NCI-H510A (cell line): ENCODE results near the gene ABHD10.

Experiments
- DNase-seq: peaks from one replicate; lab custom pipeline; 2025; lab: John Stamatoyannopoulos, UW

The ABHD10 gene

DNA sequence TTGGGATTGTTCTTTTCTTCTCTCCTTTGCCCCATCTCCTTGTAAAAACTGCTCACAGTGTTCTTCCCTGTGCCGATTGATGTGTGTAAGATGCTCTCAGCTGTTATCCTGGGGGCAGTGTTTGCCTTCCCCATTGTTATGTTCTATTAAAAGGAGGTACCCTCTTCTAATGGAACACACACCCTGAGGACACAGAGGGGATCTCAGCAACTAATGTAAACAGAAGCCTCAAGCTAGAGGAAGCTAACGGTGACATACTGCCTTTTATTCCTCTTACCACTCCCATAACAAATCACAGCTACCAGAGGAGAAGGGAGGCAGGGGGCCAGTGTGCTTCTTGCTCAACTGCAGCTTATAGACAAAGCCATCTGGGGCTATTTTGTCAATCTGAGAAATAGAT lies 22.1 kb downstream of the ABHD10 start:
- no peak for DNase-seq

DNA sequence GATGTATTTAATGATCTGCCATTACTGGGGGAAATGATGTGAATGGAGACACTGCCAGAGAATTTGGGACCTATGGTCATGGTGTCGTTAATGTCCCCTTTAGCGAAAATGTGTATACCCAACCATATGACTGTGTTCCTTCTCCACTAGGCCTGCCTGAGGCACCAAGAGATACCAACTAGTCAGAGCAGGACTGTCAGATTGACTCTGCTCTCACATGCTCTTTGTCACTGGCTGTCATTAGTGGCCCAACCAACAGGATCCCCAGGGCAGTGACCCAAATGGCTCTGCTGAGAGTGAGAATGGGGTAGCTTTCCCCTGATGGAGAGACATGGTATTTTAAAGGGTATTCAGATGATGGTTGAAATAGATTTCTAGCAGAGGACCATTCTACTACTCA lies 22.7 kb downstream of the ABHD10 start:
- DNase-seq, result no peak

DNA sequence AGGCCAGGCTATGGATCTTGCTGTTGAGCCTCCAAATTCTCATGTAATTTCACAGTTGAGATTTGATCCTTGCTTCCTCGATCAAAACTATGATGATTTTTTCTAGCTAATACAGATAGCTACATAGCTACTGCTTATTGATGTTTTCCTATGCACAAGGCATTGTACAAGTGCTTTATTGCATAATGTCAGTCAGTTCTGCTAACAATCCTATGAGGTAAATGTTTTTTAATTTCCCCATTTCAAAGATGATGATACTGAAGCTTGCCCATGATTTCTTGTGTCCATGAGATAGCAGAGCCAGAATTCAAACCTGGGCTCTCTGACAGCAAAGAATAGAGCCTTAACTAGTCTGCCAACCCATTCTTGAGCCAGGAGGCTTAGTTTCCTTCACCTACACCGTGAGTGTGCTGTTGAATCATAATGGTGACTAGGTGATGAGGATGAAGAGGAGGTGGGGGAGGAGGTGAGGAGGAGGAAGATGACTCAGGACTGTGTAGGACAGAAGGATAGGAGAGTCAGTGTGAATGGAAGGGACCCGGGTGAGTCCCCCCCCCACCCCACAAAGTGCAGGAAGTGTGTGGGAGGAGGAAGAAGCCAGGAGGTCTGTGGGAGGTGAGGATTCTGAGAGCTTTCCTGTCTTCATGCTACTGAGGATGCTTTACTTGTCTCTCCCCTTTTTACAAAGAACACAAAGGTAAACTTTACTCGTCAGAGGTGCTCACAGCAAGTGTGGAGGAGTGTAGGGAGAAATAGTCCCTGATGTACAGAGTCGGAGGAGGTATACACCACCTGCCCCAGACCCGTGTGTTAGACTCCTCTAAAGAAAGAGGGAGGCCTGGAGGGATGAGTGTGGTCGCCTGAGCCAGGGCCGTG lies 23.5 kb downstream of the ABHD10 start:
- DNase-seq, result no peak

DNA sequence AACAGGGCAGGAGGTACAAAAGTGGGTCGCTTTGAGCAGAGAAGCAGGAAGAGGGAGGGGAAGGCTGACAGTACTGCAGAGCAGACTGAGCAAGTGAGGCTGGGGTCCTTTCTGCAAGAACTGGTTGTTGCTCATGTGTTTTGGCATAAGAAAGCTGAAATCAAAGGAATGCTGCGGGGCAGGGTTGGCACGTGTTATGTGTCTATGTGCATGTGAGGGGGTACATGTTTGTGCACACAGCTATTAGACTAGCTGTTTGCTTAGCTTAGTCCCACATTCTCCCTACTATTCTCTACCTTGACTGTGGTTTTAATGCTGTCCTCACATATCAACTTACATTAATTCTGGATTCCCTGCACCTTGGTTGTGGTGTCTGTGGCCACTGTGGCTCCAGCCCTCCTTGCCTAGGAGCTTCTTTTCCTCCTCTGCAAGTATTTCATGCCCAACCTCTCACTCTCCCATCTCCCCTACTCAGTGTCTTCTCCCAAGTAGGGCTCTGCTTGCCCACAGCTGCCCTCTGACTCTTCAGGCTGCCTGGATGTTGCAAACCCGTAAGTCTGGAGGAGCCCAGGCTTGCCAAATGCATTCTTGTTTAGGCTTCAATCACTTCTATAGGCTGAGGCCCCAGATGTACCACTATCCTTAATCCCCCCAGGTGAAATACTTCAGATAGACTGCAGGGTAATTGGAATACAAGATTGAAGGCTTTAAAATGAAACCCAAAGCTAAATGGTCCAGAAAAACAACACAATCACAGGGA lies 24.7 kb downstream of the ABHD10 start:
- DNase-seq, result no peak

DNA sequence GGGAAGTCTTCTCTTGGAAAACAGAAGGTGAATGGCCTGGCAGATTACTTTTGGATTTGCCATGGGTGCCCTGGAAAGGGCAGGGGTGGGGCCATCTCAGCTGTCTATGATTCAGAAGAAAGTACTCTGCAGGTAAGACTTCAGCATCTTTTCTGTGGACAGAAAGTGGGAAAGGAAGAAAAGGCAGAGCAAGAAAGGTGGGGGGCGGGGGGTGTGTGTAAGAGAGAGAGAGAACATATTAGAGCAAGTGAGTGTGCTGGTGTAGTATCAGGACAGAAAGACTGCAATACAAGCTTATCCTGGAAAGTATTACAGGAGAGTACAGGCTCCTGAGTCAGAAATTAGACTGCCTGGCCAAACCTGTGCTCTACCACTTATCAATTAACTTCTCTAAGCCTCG lies 25.4 kb downstream of the ABHD10 start:
- DNase-seq, result no peak

DNA sequence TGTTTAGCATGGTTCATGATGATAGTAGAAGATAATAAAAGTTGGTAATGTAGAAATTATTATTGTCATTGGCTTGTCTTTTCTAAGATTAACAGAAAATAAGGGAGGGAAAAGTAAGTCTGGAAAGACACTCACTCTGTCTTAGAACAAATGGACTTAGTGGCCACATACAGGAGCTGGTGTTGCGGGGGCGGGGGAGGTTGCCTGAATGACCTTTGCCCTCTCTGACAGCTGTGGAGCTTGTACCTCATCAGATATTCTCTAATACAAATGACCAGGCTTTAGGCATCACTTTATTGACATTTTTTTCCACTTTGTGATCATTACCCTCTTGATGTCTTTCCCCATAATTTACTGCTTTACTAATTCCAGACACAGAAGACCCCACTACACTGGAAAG lies 25.8 kb downstream of the ABHD10 start:
- no peak for DNase-seq

DNA sequence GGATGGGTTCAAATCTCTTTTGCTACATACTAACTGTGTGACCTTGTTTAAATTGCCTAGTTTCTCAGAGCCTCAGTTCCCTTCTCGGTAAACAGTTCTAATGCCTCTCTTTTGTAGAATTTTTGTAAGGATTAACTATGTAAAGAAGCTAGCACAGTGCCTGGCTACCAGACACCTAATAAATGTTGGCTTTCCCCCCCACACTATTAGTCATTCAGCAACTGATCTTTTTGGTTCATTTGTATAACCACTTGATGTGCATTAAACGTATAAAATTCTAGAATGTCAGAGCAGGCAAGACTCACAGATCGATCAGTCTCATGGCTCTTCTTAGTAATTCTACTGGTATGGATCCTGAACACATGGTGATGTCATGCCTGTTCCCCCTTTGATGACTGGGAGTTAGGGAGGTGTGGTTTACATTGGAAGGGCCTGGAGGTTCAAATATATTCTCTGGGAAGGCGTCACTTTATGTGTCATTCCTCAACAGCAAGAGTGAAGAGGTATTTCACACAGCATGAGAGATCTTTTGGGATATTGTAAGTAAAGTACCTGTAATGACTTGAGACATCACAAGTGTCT lies 26.4 kb downstream of the ABHD10 start:
- DNase-seq, result no peak

DNA sequence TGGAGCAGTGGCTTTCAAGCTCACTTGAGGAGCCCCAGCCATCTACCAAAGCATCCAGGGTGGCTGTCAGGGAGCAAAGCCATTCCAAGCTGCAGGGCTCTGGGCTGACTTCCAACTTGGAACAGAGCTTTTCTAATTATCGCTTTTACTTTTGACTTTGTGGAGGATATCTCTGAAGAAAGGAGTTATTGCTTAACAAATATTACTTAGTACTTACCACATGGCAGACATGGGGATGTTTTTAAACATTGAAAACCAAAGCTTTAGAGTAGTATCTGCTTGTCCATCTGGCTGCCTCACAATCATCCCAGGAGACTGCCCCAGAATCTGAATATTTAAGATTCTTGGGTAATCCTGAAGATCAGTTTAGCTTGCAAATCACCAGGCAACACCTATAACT lies 28.8 kb downstream of the ABHD10 start:
- no peak for DNase-seq

DNA sequence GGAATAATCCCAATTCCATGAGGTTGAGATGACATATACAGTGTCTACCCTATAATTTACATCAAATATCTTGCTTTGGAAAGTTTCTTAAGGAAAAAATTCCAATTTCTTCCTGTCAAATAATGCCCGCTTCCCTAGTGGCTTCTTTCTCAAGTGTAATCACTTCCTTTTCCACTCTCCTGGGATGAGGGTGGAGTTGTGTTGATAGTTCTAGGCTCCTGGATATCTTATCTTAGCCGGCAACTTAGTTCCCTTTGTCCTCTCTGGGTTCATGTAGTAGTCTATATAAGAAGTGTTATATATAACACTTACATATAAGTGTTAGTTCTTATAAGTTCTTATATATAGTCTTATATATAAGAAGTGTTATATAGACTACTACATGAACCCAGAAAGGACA lies 30.8 kb downstream of the ABHD10 start:
- DNase-seq, result no peak

DNA sequence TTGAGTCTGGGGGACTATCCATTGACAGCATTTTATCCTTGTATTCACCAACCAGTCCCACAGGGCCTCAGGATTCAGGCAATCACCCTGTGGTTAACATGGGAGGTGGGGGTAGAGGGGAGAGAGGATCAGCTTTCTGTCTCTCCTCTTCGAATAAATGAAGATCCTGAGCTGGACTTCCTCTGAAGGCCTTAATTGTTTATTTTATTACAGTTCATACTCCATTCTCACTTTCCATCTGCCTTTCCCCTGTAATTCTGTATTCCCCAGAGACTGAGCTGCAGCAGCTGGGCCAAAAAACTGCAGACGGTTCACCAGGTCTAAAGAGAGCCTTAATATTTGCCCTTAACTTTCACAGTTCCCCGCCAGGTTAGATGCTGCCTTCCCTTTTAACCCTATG lies 31.8 kb downstream of the ABHD10 start:
- no peak for DNase-seq

DNA sequence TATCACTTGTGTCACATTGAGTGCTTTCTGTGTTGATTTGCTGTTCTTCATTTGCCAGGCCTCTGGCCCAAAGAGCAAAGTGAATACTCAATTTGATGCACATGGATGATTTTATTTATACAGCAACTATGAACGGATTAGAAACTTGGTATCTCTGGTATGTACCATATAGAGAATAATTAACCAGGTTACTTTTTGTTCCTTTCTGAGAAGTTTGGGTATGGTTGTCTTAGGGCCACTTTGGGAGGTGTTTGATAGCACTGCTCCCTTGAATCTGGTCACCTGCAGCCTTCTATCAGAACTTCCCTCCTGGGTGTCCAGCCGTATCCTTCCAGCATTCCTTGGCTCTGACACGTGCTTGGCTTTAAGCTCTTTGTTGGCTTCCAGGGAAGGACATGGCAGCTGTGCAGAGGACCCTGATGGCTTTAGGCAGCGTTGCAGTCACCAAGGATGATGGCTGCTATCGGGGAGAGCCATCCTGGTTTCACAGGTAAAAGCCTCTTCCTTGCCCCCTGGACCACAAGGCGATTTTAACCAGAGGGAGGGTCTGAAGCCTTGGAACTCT lies 32.6 kb downstream of the ABHD10 start:
- DNase-seq, result no peak

DNA sequence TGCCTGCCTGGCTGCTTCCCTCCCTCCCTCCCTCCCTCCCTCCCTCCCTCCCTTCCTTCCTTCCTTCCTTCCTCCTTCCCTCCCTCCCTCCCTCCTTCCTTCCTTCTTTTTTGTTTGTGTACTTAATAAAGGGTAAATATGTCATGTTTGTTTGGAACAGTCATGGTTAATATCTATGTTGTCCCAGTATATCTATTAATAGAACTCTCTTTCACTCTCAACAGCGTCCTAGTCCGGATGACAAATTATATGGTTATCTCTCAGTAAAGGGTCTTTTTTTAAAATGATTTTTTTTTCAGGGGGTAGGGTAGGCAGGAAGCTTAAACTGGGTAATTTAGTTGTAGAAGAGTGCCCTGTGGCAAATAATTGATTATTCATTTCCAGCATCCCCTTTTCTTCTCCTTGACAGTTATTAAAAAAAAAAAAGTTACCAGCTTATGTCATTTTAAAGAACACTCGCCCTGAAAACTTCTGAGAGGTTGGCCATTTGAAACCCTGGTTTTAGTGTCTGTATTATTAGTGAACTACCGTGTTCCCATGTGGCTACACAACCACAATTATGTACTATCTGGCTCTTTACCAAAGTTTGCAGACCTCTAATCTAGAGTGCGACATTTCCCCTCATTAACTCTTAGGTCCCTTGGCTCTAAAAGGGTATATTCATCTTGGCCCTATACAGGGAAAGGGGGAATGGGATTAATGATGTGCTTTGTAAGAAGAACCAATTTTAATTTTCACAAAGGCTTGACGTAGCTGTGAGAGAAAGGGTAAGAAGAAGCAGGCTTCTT lies 33.6 kb downstream of the ABHD10 start:
- DNase-seq, result no peak

DNA sequence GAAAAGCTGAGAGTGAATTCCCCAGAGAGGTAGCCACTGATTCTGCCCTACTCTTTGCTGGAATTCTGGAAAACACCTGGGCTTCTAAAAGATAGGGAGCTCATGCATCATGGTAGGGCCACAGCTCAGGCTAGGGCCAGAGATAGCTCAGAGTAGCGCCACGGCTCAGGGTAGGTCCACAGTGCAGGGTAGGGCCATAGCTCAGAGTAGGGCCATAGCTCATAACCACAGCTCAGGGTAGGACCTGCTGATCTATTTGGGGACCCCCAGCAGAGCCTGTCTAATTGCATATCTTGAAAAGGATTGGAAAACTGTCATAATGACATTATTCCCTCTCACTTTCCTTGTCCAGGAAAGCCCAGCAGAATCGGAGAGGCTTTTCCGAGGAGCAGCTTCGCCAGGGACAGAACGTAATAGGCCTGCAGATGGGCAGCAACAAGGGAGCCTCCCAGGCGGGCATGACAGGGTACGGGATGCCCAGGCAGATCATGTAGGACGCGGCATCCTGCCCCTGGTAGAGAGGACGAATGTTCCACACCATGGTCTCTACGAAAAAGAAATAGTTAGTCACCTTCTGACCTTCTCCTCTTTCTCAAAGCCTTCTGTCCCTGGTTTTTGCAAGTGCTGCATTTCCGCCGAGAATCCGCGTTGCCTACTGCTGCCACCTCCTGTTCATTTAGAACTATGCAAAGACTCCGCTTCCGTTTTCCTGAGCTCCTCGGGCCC lies 34.4 kb downstream of the ABHD10 start:
- no peak for DNase-seq

DNA sequence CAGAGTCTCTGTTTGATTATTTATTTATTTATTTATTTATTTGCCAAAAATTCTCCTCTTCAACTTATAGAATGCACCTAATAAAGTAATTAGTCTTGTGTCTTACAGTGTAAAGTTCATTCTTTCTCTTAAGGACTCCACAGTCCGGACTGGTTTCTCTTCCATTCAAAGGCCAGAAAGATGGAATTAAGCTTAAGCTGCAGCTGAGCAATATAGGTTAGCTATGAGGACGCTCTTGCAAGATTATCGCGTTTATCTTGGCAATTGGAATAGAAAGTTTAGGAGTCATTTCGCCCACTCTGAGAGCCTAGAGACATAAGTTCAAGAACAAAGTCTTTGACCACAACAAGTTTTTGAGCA lies 34.9 kb downstream of the ABHD10 start:
- no peak for DNase-seq

DNA sequence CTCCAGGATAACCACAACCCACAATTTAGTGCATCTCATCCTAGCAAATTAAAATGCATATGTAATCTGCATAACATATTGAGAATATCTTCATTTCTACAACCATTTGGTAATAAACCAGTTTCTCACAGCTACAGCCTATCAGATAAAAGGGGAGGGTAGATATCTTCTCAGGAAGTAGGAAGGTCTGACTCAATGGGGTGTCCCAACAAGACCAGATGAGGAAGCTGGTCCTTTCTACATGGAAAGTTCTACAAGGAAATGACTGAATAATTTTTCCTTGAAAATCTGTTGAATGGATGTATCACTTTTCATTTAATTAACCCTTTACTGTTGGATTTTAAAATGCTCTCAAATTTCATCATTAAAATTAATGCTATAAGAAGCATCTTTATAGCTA lies 38.3 kb downstream of the ABHD10 start:
- DNase-seq, result no peak

DNA sequence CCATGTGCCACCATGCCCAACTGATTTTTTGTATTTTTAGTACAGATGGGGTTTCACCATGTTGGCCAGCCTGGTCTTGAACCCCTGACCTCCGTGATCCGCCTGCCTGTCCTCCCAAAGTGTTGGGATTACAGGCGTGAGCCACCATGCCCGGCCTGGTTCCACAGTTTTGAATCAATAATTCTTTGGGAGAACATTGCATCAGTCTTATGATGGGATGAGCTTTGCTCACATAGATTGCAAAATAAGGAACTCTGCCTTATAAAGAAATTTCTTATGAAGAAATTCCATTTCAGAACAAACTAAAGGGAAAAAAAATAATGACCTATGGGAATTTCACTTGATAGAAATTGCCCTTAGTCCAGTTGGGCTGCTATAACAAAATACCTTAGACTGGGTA lies 39.9 kb downstream of the ABHD10 start:
- DNase-seq, result no peak

DNA sequence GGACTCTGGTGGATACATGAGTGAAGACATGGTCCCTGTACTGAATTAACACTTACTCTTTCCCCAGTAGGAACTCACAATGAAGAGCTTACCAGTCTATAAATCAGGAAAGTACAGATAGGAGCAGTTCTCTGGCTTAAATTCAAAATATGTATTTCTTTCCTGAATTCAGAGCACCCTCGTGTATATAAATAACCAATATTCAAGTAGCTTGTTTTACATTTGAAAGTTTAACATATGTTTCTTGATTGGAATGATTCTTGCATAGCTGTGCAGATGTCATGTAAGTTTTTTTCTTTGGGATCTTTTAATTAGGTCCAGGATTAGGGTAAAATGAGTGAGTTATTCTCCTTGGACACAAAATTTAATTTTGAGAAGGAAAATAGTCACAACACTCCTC lies 40.9 kb downstream of the ABHD10 start:
- no peak for DNase-seq

DNA sequence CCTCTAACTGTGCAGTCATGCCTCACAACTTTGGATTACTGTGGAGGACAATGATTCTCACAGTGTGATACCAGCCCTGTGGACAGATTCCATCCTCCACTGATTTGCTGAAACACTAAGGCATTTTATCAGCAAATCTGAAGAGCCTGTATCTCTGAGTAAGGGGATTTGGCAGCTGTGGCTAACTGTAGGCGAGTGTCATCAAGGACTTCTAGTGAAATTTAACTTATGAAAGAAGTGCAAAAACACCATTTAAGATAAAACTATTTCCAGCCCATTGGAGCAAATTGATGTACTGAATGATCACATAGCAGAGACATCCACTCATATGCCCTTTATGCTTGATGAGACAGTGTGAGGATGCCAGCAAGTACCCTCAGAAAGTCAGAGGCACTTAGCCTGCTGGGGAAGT lies 41.9 kb downstream of the ABHD10 start:
- DNase-seq, result no peak

DNA sequence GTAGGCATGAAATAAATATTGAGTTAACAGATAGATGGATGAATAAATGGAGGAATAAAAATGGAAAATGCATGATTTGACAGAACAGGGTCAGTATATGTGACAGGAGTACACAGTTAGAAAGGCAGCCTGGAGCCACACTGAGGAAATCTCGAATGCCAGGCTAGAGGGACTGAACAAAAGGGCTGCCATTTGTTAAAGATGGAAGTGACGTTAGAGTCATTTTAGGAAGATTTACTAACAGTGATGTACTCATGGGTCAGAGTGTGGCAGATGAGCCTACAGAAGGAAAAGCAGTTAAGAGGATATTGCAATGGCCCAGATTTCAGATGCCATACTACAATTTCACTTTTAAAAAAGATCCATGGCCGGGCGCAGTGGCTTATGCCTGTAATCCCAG lies 48.3 kb downstream of the ABHD10 start:
- DNase-seq, result no peak

DNA sequence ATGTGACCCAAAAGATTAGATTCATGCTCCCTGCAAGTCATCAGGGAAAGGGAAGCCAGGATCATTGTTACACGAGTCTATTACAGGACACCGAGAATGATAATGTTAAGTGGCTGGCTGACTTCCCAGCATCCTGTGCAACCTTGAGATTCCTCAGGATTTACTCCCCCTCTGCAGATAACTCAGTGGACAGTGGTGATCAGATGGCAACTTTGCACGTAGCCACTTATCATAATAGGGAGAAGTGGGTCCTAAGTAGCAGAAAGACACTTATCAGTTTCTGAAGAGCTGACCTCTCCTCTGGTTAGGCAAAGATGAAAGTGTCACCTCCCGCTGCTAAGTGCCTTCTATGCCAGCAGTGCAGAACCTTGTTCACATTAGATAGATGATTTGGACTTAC lies 49.0 kb downstream of the ABHD10 start:
- DNase-seq, result peak; percentile 14

DNA sequence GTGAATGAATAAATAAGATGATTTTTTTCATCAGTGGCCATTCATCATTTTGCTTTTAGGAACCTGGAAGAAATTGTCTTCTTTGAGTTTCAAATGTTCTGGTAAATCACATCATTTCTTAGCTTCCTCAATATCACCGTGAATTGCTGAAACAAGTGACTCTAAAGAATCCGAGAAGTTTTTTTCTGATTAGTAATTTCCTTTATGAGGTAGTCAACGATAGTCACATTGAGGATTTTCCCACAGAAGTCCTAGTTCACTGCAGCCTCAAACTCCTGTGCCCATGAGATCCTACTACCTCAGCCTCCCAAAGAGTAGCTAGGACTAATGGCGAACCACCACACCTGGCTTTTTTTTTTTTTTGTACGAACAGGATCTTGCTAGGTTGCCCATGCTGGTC lies 52.1 kb downstream of the ABHD10 start:
- DNase-seq, result no peak
